Lower leg skin (tissue), 3 donors: ENCODE data around the gene CSN3.

Source experiments
- CTCF ChIP-seq, 3 donors: fragments of 450-650 bp; IDR thresholded peaks; one replicate each; pipeline ENCODE4 v1.5.1; 2016; ENCODE audit warnings: antibody characterized with exemption in 3 of 3, mild to moderate bottlenecking in 3 of 3, moderate library complexity in 2 of 3
- POLR2A ChIP-seq, 2 donors: fragments of 450-650 bp; IDR thresholded peaks; one replicate each; pipeline ENCODE4 v1.6.1; 2016 to 2017; ENCODE audit warnings: antibody characterized with exemption in 2 of 2, mild to moderate bottlenecking in 1 of 2, moderate library complexity in 1 of 2

GRCh38 chr4:70225824-70226223 is 16.6 kb upstream of the CSN3 start, which contains the start of gene FDCSP:
- TF ChIP-seq CTCF (IDR thresholded peaks at IDR 0.05) (no peak), POLR2A (IDR thresholded peaks at IDR 0.05) (no peak)
